HG02571 (cell line): ENCODE measurements around the gene ALK.

Source experiments
- ATAC-seq: cut with Tn5 transposase; IDR thresholded peaks from one replicate; pipeline ENCODE4 v1.9.1; 2021; ENCODE audit warnings: mild to moderate bottlenecking, moderate library complexity; ENCODE audit not compliant: unreplicated experiment

Gene ALK

GRCh38 chr2:29240601-29241000 lies 680.8 kb downstream of the ALK start:
- no peak for ATAC-seq

GRCh38 chr2:29239209-29239960 lies 682.0 kb downstream of the ALK start:
- ATAC-seq, result no peak

- no peak for ATAC-seq
Observed at GRCh38 chr2:29238497-29238896, 682.9 kb downstream of the ALK start.

DNA sequence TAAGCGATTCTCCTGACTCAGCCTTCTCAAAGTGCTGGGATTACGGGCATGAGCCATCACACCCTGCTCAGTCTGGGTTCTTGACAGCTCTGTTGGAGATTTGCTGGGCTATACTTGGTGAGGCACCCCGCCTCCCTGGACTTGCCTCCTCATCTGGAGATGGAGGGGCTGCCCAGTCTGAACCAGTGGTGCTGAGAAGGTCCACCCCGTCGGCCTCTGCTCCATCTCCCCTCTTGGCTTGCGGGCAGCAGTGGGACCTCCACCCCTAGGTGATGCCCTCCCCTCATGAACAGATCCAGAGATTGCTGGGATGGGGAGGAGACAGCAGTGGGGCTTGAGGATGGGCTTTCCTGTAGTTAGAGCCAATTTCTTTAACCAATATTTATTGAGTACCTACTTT lies 685.3 kb downstream of the ALK start:
- no peak for ATAC-seq

- ATAC-seq, result no peak
Observed at GRCh38 chr2:29235411-29235810, 686.0 kb downstream of the ALK start.

GRCh38 chr2:29233428-29233827 lies 688.0 kb downstream of the ALK start:
- ATAC-seq, result no peak

GRCh38 chr2:29232041-29232440 lies 689.3 kb downstream of the ALK start:
- ATAC-seq, result no peak

GRCh38 chr2:29229640-29230039 lies 691.7 kb downstream of the ALK start:
- no peak for ATAC-seq

GRCh38 chr2:29228947-29229346 lies 692.4 kb downstream of the ALK start:
- ATAC-seq, result no peak

DNA sequence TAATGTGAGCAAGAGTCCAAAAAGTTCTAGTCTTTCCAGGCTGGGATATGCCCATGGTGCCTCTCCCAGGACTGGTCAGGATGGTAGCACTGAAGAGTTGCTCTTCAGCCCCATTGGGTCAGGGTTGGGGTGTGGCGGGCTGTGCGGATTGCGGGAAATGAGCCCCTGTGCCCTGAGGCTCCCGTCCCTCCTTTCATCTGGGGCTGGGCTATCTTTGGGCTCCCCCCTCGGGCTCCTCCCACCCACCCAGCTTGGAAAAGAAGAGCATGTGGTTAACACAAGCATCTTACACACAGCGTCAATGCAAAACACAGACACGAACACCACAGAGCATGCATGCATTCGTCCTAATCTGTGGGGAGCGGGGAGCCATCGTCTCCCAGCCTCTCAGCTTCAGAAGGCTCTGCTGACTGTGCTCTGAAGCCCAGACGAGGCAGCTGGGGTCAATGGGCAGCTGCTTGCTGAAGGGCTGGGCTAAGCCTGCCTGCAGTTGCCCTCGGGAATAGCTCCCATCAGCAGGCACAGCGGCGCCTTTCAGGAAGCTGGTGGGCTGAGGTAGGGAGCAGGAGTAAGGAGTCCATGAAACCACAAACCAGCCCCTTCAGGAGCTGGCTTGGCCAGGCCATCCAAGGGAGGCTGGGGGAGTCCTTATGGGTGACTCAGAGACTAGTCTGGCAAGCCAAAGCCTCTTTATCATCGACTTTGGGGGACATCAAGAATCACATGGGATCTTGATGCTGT lies 693.3 kb downstream of the ALK start:
- no peak for ATAC-seq

DNA sequence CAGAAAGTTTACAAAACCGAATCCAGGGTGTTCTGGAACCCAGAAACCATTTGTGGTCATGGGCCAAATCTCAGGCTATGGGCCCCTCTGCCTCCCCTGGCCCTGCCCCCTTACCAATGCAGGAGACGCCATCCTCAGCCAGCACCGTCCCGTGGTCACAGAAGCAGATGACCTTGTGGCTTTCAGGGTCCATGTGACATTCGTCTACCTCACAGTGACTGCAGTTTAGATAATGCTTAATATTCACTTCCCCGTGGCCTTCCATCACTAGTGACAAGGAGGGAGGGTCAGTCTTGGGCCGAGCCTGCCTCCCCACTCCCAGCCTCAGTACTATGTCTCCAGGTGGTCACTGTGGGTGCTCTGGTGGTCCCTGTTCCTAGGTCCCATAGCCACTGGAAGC lies 694.6 kb downstream of the ALK start:
- ATAC-seq, result no peak

DNA sequence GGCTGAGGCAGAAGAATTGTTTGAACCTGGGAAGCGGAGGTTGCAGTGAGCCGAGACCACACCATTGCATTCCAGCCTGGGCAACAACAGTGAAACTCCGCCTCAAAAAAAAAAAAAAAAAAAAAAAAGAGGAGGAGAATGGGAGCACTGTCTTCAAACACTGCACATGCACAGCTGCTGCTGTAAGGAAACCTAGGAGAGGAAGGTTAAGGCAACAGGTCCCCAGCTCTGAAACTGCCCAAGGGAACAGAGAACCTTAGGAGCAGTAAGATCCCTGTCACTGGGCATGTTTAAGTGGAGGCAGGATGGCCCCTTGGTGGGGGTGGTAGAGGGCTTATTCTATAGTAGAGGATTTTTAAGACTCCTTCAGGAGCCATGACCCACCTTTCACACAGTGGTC lies 695.0 kb downstream of the ALK start:
- ATAC-seq, result no peak

- ATAC-seq, result no peak
Observed at GRCh38 chr2:29225814-29226213, 695.6 kb downstream of the ALK start.

- ATAC-seq, result no peak
Observed at GRCh38 chr2:29224693-29225551, 696.5 kb downstream of the ALK start.

- ATAC-seq, result no peak
Observed at GRCh38 chr2:29223851-29224692, 697.3 kb downstream of the ALK start.

GRCh38 chr2:29223257-29223656 lies 698.1 kb downstream of the ALK start:
- no peak for ATAC-seq

- no peak for ATAC-seq
Observed at GRCh38 chr2:29222381-29223179, 698.8 kb downstream of the ALK start.

- no peak for ATAC-seq
Observed at GRCh38 chr2:29220506-29221270, 700.7 kb downstream of the ALK start.

- no peak for ATAC-seq
Observed at GRCh38 chr2:29219374-29219773, 702.0 kb downstream of the ALK start.
